AG04450 (cell line): Measurements from ENCODE around the gene WDR70. TPM values are rescaled to one million over a fixed set of nuclear protein-coding genes. Genes with fewer than 3 reads are reported as not detected.
"Not testable (repeated sequence)": the region's sequence is repeated elsewhere in the genome, so short reads cannot be mapped to it uniquely, and the experiment has no call there.

ENCODE experiments used
- CTCF ChIA-PET: fragments of 300-600, 350-600 bp; formaldehyde crosslinking; extraction: SDS; loops from one replicate; lab custom pipeline; 2022; ENCODE audit warnings: antibody characterized with exemption, inconsistent platforms; lab: Charles Lee
- POLR2A ChIA-PET: fragments of 350-600 bp; formaldehyde crosslinking; extraction: SDS; loops from one replicate; lab custom pipeline; 2021; ENCODE audit warnings: antibody characterized with exemption, inconsistent platforms; lab: Yijun Ruan, JAX
- DNase-seq: peaks from one replicate; pipeline ENCODE4 v3.0.0-alpha.2; 2011; ENCODE audit warnings: low read depth, low spot score
- H3K27ac ChIP-seq: one replicate; pipeline ENCODE4 v1.5.1; 2012; ENCODE audit warnings: low read depth, low read length, control low read depth
- H3K27me3 ChIP-seq: one replicate; pipeline ENCODE4 v1.6.0; 2012; ENCODE audit warnings: low read length; ENCODE audit not compliant: control insufficient read depth, insufficient read depth
- H3K4me3 ChIP-seq: 2 replicates; pipeline ENCODE4 v1.5.1; 2011; ENCODE audit warnings: mild to moderate bottlenecking, low read depth, low read length, control low read depth
- H3K9me3 ChIP-seq: 2 replicates; pipeline ENCODE4 v1.5.1; 2012; ENCODE audit warnings: low read length; ENCODE audit not compliant: control insufficient read depth, insufficient read depth
- CTCF ChIP-seq: IDR thresholded peaks from 2 replicates; pipeline ENCODE4 v1.5.1; 2011; ENCODE audit warnings: low read depth, low read length, control low read depth, inconsistent platforms
- polyA plus RNA-seq: library from polyadenylated mRNA; depleted of rRNA; stranded (reverse); fragments of >200 nt; gene quantifications from 2 replicates; pipeline ENCODE4 v1.2.3, GENCODE V29; 2011

WDR70 gene
- polyA plus RNA-seq, 1 experiment: 38.5 TPM

- Histone ChIP-seq H3K27me3 (no peaks in the 10 kb centered on the region), H3K27ac (no peak overlapping the region), H3K4me3 (no peak overlapping the region), H3K9me3 (no peaks in the 10 kb centered on the region)
- CTCF ChIA-PET: interaction anchor here (1.7 to 2.3 kb wide), 2 partner anchors 15 kb away, joined by 8 to 11 read pairs; no protein-coding TSS in a partner anchor
- POLR2A ChIA-PET: no interaction called here
- DNase-seq: no peak
- TF ChIP-seq CTCF: no peak
These were observed 48.9 kb downstream of the WDR70 start for GRCh38 chr5:37428044-37428443.

GRCh38 chr5:37435261-37435660 lies 56.1 kb downstream of the WDR70 start:
- H3K27me3 ChIP-seq: no peaks in the 10 kb centered on the region
- no peak overlapping the region for H3K27ac ChIP-seq
- peak; percentile 13 for DNase-seq
- CTCF ChIA-PET: interaction anchor here (1.4 to 1.6 kb wide), 2 partner anchors 22 to 24 kb away, joined by 3 to 5 read pairs; no protein-coding TSS in a partner anchor
- H3K9me3 ChIP-seq: no peaks in the 10 kb centered on the region
- no peak for TF ChIP-seq CTCF
- H3K4me3 ChIP-seq: no peak overlapping the region
- POLR2A ChIA-PET: no interaction called here

- ChIA-PET POLR2A (no interaction called here), CTCF (interaction anchor here (0.6 to 0.7 kb wide), 2 partner anchors 23 to 57 kb away, joined by 3 to 6 read pairs; partner anchors contain the start of gene WDR70)
- Histone ChIP-seq H3K27ac (no peak overlapping the region), H3K4me3 (no peak overlapping the region), H3K27me3 (no peaks in the 10 kb centered on the region), H3K9me3 (no peaks in the 10 kb centered on the region)
- TF ChIP-seq CTCF: no peak
- DNase-seq: no peak
These were observed 57.2 kb downstream of the WDR70 start for GRCh38 chr5:37436146-37436934.

GRCh38 chr5:37437711-37438110 lies 58.6 kb downstream of the WDR70 start:
- no peak overlapping the region for H3K4me3 ChIP-seq
- no peak overlapping the region for H3K27ac ChIP-seq
- no peaks in the 10 kb centered on the region for H3K27me3 ChIP-seq
- ChIA-PET POLR2A (no interaction called here), CTCF (interaction anchor here (1.3 kb wide), 1 partner anchor 25 kb away, joined by 6 read pairs; no protein-coding TSS in a partner anchor)
- no peak for TF ChIP-seq CTCF
- no peaks in the 10 kb centered on the region for H3K9me3 ChIP-seq
- DNase-seq: no peak

GRCh38 chr5:37445783-37446182 lies 66.7 kb downstream of the WDR70 start:
- POLR2A ChIA-PET, CTCF ChIA-PET, H3K27me3 ChIP-seq: not testable (repeated sequence)

More at GRCh38 chr5:37445783-37446182, 66.7 kb downstream of the WDR70 start:
- not testable (repeated sequence) for H3K9me3 ChIP-seq, H3K27ac ChIP-seq, DNase-seq, H3K4me3 ChIP-seq
